ENCODE data around the gene BANF2.
"Not testable (repeated sequence)": the region's sequence is repeated elsewhere in the genome, so short reads cannot be mapped to it uniquely, and the experiment has no call there.

BANF2 gene

DNA sequence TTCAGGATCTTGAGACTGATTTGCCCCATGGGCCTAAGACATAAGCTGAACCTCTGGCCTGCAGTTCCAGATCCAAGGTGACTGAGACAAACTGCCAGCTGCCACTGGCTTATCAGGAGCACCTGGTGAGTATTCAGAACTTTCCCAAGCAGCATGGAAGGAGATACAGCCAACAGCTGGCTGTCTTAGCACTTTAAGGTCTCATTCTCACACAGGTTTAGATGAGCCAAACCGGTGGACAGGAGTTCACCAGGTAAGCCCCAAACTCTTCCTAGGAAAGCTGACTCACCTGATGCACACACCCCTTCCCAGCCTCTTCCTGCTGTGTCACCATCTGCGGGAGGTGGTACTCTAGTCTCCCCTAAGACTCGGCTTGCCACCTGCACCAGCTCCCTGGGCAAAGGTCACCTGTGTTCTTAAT is at the start of gene BANF2:
Gene BANF2, plus strand, starts transcription at position 36 of the 421 bp plus-strand sequence. CDS start 25,060 bp downstream, outside the sequence.
- DNase-seq, result no peak

DNA sequence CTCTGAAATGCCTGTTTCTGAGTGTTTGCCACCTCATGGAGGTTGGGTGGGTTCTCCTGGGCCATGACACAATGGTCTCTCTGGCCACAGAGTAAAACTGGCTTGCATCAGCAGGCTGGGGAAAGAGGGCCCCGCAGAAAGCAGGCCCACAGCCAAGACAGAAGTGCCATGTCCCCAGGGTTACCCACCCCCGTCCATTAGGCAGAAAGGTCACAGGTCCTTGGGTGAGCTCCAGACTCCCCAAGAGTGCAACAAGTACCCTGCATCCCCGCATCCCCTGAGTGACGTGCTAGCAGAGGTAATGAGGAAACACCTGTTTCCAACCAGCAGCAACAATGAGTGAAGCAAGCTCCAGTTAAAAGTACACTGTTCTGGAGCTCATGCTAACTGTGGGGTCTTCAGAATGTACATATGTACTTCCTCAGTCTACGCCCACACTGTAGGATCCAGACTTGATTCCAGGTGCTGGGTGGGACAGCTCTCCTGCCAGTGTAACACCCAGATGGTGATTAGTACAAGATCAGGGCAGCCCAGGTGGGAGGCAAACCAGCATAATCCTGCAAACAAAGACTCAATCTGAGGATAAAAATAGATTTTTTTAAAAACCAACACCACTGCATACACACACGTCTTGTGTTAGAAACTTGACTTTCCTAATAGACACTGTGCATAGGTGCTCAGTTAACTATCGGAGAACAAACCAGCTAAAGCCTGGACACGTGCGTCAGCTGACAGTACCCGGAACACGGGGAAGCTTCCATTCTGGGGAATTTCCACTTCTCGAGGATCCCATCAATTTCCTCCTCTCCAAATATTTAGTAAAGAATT is 49.3 kb upstream of the BANF2 start:
- no peak for DNase-seq

DNA sequence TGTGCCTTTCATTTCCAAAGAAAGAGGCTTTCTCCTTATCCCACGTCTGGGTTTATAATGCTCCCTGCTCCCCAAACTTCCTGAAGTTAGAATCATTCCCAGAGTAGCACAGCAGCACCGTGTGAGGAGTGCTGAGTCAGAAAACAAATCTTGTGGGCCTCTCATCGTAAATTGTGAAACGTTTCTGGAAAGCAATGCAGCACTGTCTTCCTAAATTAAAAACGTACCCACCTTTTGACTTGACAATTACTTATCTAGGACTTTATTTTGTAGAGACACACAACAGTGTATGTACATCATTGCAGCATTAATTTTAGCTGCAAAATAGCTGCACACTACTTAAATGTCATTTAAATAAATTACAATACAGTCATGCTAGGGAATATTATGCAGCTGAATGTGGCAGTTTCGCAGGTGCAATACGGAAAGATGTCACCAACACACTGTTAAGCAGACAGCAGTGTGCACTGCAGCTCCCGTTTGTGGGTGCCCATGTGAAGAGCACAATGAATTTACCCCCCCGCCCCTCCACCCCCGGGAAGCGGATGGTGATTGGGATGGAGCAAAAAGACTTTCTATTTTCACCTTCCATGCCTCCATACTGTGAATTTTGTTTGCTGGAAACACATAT is 48.5 kb upstream of the BANF2 start:
- no peak for DNase-seq

DNA sequence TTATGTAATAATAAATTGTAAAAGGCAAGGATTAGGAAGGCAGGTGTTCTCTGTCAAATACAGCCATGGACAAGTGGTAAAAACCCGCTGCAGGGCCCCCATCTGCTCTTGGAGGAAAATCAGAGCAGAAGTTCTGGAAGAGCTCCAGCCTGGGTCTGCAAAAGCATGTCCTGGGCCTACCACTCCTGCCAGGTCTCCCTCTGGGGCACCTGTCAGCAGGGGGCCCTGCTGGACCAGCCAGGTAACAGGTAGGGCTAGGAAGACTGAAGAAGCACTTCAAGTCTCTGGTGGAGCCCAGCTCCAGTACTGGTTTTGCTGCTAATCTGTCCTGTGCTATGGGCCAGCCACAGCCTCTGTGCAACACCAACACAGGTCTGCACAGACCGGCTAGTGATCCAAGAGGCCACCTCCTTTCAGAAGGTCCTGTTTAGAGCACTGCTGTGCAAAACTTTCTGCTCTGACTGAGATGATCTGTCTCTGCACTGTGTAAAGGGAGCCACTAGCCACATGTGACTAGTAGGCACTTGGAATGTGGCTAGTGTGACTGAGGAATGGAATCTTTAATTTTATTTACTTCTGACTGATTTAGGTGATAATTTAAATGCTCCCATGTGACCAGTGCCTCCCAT is 47.9 kb upstream of the BANF2 start:
- DNase-seq, result no peak

DNA sequence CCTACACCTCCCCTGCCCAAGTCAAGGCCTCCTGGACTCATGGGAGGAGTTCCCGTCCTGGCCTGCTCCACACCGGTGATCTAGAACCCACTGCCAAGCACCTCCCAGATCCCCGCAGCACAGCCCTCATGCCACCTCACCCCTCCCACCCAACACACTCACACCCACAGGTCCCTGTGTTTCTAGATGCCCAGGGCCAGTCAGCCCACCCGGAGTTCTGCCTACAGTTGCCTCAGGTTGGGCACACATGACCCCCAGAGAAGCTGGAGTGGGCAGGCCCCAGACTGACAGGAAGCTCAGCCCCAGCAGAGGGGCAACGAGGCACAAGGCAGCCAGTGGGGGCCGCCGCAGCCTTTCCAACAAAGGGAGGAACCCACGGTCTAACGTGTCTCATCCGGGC is 47.4 kb upstream of the BANF2 start:
- no peak for DNase-seq

DNA sequence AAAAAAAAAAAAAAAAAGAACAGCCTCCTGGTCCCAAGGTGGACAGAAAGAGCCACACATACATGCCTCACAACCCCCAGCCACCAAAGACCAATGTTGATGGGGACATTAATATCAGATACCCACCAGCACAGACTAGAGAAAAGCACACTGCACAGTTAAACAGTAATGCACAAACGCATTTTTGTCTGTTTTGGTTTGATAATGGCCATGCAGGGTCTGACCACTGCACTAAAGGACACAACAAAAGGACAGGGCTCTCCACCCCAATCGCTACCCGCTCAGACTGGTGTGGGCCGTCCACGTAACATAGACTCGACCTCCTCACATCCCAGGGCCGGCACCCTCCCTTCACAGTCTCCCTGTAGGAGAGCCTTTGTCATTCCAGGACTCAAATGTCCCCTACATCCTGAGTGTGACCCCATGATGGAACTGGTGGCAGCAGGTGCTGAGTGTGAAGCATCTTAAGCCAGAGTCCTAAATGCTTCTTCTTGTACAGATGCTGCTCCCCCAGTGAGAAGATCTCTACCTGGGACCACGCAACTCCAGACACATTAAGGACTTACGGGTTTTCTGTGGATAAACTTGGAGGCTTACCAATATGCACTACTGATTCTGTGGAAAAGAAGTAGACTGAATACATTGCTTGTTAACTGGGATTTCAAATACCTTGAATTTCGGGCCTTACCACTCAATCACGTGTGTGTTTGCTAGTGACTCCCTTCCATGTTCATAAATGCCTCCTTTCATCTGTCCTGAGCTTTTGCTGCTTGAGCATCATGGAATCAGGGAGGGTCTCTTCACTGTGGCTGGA is 45.7 kb upstream of the BANF2 start:
- DNase-seq, result no peak

DNA sequence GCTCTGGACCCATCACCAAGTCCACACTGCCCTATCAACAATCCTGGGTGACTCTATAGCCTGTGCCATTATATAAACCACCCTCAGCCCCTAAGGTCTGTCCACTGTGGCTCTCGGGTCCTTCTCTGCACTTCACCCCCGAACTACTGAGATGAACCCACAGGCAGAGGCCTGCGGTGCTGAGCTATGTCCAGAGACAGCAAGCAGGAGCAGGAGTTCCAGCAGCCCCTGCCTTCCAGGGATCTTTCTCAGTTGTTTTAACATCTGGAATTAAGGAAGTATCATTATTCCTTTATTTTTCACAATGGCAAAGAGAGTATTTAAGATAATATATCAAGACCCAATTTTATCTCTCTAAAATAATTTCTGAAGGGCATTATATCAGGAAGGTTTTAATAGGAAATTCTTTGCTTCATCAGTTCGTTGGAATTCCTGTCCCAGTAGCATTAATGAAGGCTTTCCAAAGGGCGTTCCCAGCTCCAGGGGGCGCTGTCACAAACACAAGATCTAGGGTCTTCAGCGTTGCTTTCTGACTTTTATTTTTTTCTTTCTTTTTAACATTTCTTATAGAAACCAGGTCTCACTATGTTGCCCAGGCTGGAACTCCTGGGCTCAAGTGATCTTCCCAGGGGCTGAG is 45.0 kb upstream of the BANF2 start:
- DNase-seq, result peak; percentile 14

DNA sequence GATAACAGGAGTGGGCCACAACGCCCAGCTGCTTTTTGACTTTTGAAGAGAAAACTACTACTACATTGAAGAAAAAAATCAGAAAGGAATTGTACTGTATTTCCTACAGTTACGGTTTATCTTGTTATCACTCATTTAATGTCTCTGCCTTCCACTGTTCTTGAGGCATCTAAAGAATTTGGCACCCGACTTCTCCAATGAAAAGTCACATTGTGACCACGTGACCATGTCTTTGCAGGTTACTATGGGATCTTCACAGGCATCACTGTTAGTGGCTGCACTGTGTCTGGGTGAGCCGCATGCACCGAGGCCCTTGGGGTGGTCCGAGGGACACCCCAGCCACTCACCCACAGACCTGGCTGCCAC is 44.5 kb upstream of the BANF2 start:
- no peak for DNase-seq

DNA sequence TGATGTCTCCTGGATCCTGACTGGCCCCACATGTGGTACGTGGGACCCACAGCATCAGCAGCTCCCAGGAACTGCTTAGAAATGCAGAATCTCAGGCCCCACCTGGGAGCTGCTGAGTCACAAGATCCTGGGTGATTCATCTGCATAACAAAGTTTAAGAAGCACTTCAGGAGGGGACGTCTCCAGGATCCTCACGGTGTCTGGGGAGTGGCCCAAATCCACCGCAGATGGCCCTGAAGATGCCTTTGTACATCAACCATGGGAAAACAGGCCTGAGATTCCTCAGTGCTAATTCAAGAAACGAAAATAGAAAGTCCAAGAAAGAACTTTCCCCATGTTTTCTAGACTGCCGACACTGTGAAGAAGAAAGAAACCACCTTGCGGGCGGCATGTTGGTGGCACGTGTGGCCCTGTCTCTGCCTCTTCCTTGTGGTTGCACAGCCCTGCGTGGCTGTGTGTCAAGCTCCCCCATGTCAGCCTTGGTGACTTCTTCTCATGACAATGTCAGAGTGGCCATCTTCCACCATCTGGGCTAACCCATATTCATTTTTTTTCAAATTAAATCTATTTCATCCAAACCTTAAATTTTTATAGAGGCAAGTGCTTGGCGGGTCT is 43.8 kb upstream of the BANF2 start:
- no peak for DNase-seq

DNA sequence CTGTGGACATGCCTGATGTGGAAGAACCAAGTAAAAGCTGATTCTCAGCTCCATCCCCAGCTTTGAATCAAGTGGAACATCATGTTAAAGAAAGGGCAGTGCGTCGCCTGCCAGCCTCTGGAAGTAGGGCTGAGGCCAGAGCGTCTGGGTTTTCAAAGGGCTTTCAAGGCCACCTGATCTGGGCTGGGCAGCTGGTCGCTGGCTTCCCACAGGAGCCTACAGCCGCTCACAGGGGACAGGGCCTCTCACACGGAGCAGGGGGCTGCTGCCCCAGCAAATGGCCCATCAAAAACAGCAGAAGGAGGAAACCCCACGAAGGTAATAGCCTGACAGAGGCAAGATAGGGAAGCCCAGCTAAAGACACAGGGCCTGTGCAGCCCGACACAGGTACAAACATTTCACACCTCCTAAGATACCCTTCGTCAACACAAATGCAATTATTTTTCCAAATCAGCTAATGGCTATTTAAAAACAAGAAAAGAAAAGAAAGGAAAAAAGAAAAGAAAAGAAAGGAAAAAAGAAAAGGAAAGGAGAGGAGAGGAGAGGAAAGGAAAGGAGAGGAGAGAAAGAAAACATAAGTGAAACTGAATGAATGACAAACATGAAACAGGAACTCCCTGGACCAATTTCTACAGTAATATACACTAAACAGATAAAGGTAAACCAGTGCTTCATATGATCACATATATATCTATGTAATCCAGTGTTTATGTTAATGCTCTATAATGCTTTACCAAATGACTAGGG is 42.5 kb upstream of the BANF2 start:
- DNase-seq, result no peak

DNA sequence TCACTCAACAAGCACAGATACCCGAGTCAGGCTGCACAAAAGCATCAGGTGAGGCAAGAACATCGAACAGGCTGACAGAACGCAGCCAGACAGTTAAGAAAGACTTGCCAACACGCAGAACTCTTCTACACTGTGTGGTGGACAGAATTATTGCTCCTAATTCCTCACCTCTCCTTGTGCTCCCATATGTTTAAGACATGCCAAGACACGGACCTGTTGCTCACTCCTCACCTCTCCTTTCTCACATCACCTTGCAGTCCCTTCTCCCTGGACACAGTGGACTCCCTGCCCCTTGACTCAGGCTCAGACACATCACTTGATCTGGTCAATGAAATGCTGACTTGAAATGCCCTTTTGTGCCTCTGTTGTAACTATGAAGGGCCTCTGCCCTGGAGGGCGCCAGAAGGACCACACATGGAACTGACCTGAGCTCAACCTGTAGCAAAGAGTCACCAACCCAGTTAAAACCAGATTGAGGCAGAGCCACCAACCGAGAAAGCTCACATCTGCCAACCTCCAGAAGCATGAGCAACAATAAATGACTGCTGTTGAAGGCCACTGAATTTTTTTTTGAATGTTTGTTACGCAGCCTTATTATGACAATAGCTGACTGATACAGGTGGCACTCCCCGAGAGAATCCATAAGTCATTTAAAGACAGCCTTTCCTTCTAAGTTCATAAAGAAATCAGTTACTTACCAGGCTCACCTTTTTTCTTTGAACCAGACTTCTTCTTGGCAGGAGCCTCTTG is 41.7 kb upstream of the BANF2 start:
- DNase-seq, result no peak

DNA sequence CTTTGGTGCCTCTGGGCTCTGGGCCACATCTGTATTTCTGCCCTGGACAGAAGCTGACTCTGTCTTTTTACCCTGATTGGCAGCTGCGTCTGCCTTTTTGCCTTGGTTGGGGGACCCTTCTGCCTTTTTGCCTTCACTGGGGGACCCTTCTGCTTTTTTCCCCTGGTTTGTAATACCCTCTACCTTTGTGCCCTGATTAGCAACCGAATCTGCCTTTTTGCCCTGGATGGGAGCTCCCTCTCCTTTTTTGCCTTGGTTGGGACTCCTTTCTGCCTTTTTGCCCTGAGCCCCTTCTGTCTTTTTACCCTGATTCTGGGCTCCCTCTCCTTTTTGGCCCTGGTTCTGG is 41.1 kb upstream of the BANF2 start:
- no peak for DNase-seq

DNA sequence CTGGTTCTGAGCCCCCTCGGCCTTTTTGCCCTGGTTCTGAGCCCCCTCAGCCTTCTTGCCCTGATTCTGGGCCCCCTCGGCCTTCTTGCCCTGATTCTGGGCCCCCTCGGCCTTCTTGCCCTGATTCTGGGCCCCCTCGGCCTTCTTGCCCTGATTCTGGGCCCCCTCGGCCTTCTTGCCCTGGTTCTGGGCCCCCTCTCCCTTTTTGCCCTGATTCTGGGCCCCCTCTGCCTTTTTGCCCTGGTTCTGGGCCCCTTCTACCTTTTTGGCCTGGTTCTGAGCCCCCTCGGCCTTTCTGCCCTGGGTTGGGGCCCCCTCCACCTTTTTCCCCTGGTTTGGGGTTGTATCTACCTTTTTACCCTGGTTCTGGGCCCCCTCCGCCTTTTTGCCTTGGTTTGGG is 40.4 kb upstream of the BANF2 start:
- DNase-seq, result not testable (repeated sequence)

DNA sequence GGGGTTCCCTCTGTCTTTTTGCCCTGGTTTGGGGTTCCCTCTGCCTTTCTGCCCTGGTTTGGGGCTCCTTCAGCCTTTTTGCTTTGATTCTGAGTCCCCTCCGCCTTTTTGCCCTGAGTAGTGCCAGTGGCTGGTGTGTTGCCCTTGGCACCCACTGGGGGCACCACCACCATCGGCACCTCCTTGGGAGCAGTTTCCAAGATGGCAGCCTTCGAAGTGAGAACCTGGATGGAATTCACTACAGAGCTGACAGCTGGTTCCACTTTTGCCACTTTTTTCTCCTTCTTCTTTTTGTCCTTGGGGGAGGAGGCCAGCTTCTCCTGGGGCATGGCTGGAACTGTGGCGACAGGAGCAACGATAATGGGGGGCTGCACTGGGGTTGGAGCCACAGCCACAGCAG is 40.0 kb upstream of the BANF2 start:
- no peak for DNase-seq

DNA sequence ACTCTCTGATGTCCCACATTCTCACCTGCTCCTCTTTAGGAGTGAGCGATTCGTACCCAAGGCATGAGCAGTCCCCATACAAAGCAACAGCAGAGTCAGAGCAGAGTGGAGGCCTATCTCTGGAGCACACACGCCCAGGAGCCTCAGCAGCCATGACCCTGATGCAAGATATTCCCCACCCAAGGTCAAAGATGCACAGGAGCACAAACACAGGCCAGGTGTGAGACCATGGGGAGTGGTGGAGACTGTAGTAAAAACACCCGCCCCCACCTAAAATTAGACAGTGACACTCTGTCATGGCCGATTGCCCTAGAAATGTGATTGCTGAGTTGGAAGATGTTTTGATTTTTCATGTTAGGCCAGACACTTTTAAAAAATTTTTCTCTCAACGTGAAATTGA is 39.1 kb upstream of the BANF2 start:
- no peak for DNase-seq

DNA sequence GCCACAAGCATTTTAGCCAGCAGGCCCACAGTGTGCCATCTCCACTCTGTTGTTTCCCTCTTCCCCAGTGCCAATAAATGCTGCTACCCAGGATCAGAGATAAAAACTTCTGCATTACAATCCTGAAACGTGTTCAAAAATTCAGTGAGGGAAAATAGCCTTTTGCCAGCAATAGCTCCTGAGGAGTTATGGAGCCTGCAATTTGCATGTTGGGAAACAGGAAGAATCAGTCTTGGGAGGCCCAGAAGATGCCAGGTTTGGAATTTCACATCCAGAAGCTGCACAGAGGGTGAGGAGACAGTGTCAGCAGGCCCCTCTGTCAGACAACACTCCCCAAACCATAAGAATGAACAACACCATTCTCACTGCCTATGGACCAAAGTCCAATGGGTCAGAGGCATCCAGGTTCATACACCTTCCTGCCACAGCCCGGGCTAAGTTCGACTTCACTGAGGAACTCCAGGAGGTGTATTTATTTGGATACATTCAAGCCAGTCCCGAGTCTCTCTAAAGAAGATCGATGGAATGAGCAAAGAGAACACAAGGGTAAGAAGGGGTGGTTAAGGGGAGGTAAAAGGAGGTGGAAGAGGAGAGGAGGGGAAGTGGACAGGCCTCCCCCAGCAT is 38.5 kb upstream of the BANF2 start:
- DNase-seq, result no peak

DNA sequence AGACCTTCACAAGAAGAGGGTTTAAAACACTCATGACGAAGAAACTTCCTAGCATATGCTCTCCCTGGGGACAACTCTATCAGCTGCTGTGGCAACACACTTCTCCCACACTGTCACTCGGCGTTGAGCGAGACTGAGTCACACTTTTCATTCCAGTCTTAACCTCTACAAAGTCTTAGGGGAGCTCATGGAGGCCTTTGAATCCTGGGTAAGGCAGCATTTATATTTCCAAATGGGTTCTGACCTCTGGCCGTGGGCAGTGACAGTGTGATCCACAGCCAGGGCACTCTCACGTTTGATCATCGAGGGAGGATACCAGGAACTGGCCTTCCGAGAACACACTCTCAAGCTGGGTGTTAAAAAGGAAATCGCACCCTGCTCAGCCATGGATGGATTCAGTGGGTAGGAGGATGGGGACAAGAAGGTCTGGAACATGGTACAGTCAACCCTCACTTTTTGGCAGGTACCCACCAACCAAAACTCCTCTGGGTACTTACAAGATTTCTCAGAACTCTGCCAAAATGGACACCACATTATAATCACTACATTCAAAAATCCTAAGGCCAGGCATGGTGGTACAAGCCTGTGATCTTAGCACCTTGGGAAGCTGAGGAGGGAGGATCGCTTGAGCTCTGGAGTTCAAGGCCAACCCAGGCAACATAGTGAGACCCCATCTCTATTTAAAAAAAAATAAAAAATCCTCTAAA is 37.3 kb upstream of the BANF2 start:
- DNase-seq, result no peak

DNA sequence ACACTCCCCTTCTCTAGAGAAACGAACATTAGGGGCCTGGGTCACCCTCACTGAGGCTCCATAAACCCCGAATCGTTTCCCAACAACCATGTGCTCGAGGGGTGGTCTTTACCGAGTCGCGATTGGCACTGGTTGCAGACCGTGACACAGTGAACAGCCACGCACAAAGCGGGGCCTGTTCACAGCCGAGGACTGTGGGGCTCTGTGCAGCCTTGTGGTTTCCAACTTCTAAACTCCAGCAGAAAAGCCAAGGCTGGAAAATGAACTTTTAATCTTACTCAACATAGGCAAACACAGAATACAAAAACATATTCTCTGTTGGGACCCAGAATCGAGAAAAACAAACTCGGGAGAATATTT is 36.7 kb upstream of the BANF2 start:
- no peak for DNase-seq

DNA sequence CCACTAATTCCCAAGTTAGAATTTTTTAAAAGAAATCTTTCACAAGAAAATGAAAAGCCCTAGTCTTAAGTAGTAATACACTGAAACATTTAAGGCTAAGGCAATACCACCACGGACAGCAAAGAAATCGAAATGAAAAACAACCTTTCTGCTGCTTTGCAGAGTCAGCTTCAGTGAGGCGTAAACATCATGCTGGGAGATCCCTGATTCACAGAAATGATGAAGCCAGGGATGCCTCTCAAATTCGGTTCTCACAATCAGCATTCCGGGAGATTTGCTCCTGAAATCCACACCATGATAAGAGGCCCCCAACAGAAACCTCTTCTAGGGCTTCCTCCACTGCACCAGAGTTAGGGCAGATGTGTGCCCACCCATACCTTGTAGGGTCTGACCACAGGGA is 36.3 kb upstream of the BANF2 start:
- no peak for DNase-seq
